Measurements from ENCODE around the gene GPR183.

The GPR183 gene

DNA sequence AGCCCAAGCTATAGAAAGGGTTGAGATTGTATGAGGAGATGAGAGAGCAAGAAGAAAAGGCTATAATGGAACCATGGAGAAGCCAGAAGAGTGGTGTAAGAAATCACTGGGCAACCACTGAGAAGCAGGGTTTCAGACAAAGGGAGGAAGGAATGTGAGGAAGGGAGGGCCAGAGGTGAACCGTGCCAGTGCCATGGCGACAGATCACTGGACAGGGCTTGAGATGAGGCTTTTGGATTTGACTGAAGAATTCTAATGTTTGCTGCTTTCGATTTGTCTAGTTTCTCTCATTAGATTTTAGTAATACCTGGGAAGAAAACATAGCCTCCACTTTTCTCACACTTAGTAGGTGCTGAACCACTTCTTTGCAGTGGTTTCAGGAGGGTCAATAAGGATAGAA lies 6.3 kb upstream of the GPR183 start:
- no peak for DNase-seq (ENCODE audit: extremely low read depth in 1 of 2, low read depth in 1 of 2)

DNA sequence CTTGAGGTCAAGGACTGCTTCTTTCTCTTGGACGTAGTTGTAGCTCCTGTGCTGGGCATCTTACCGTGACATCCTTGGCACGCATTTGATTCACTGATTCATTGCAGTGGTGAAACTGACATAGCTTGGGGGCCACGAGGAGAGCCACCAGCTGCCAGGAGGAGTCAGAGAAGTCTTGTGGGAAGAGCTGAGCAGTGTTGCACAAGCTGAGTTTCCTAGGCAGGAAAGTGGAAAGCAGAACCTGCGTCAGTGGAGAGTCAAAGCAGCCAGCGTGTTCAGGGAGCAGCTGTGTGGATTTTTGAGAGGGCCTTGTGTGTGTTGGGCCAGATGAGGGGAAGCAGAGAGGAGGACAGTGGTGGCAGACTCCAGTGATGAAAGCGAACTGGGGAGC lies 5.3 kb upstream of the GPR183 start:
- DNase-seq (ENCODE audit: extremely low read depth in 1 of 2, low read depth in 1 of 2), result no peak

DNA sequence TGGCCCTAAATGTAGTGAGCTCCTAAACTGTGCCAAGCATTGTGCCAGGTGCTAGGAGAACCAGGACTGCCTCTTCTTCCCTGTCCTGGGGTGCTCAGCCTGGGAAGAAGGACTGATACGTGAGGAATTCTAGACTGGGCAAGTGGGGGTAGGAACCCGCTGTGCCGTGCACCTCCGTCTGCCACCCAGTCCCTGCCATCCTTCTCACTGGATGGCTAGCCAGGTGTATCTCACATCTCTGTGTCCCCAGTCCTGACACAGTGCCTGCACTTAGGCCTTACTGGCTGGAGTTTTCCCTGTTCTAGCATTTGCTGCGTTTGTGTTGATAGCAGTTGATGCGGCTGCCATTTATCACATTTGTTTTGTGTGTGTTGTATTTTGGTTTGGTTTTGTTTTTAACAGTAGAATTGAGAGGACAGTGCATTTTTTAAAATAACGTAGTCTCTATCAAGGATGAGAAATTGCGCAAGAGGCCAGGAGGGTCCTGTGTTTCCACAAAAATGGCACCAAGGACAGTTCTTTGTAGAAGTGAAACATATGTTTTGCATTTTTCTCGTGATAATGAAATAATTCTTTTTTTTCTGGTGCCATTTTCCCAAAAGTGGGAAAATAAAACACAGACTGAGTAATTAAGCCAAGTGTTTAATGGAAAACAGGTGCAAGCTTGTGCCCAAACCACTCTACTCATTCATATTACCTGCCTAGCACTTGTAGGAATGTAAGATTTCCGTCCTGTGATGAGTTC lies 4.7 kb upstream of the GPR183 start:
- no peak for DNase-seq (ENCODE audit: extremely low read depth in 1 of 2, low read depth in 1 of 2)

DNA sequence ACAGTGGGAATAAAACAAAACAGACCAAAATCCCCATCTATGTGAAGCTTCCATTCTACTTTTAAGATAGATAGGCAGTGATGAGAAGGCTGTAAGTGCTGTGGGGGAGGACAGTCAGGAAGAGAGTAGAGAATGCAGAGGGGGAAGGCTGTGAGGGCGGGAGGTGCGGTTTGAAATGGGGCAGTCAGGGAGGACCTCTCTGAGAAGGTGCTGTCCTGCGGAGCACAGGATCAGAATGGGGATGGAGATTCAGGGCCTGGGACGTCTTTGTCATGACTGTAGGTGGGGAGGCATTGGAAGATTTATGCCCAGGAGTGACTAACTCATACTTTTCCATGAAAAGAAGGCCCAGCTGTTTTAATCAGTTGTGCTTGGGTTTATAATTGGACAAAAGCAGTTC lies 3.9 kb upstream of the GPR183 start:
- DNase-seq (ENCODE audit: extremely low read depth in 1 of 2, low read depth in 1 of 2), result no peak

DNA sequence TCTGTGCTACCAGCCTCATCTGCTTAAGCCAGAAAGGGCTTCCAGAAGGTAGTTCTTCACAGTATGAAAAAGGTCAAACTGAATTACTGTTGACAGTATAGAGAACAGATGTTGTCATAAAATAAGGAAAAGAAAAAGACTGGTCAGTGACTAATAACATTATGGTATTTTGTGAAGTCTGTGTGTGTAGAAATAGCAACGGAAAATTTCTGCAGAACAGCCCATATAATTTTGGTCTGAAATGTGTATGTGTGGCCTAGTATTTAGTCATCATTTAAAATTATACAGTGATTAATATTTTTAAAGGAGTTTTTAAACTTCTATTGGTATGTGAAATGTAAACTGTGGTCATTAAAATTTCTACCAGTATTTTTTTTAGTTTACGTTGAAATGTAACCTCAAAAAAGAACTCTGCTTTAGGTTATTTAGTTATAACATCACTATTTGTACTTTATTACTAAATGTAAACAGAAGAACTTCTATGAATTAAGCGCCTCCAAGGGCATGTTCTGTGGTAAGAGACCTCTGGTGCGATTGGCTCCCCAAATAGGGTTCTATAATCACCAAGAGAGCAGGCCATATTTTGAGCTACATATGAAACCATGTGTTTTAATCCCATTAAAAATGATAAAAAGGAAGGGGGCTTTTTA lies 3.3 kb upstream of the GPR183 start:
- no peak for DNase-seq (ENCODE audit: extremely low read depth in 1 of 2, low read depth in 1 of 2)

DNA sequence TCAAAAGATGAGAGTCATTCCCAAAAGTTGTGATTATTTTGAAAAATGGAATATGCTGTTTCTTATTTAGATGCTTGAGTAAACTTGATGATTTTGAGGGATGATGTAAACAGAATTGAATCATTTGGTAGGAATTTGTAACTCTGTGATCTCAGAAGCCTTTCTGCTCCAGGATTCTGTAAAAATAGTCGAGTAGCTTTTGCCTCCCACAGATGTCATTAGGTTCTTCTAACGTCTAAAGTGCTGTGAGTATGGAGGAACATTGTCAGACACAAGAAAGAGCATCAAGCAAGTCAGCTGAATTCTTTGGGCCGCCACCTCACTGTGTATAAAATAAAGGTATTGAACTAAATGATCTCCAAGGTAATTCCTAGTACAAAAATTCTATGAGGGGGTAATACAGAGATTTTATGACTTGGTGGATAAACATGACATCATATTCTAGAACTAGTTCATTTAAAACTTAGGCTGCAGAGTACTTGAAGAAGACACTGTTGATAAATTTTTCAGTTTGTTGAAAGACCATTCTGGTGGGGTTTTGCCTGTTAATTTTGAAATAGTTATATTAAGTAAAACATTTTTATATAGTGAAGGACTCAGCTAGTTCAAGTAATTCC lies 1.4 kb upstream of the GPR183 start:
- no peak for DNase-seq (ENCODE audit: extremely low read depth in 1 of 2, low read depth in 1 of 2)

DNA sequence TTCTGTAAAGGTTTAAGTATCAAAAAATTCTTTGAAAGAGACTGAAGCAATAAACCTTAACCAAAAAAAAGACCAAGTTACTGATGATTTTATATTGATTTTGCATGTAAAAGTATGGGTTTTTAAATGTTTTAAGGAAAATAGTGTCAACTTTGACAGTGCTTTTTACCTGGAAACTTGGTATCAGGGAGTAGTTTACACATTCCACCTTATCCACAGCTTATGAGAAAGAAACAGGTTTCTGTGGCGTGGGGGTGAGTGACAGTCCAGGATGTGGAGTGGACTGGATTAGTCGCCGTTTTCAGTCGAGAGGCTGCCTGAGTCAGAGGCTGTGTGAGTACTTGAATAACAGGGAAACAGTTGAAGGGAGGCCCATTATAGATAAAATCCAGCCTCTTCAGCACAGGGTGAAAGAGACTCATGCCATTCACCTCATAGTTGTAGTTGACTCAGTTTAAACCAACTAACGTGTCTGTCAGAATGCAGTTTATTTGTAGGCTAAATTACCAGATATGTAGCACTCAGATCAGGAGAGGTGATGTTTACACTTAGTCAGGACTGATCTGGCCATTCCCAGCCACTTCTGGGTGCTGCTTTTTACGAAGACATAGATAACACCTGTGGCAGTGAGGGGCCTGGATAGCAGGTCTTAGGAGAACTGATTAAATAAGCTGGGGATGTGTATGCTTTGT lies 595 bp upstream of the GPR183 start:
- no peak for DNase-seq (ENCODE audit: extremely low read depth in 1 of 2, low read depth in 1 of 2)

DNA sequence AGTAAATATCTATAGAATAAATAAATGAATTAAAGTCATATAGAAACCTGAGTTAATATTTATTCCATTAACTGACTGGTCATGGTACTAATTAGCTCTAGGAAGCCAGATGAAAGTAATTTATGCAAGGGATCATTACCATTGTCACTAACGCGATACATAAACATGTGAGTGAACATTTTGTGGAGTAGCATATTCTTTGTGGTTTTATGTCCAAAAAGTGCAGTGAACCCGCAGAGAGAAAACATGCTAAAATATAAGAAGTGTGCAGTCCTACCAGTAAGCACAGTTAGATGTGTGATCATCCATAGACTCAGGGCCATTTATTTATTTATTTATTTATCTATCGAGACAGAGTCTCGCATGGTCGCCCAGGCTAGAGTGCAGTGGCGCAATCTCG lies 1.6 kb downstream of the GPR183 start:
- no peak for DNase-seq (ENCODE audit: extremely low read depth in 1 of 2, low read depth in 1 of 2)

DNA sequence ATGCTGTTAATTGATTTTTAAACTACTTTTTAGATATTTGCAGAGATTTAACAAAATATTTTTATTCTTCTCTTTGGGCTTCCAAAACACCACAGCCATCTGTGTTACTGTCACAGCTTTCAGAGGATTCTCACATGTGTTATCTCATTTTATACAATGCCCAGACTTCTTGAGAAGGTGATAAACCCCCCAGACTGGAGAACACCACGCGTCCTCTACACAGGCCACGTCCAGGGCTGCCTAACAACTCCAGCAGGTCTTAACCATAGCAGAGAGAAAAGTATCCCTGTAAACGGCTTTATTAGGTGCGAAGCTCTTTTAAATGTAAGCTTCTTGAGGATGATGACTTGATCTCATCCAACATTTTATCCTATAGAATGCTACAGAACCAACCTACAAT lies 2.0 kb downstream of the GPR183 start:
- no peak for DNase-seq (ENCODE audit: extremely low read depth in 1 of 2, low read depth in 1 of 2)

DNA sequence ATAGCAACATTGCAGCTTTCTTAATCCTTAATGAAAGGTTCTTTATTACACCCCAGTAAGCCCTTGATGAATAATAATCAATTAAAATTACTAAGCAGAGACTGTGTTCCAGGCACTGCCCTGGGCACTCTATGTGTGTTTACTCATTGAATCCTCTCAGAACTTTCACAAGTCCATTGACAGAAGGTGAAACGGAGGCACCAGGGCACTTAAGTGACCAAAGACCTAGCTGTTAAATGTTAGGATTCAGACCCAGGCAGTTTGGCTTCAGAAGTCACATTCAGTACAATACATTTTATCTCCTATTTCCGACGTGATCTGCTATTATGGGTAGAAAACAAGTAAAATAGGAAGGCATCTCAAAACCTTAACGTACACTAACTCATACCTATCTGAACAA lies 2.7 kb downstream of the GPR183 start:
- no peak for DNase-seq (ENCODE audit: extremely low read depth in 1 of 2, low read depth in 1 of 2)

DNA sequence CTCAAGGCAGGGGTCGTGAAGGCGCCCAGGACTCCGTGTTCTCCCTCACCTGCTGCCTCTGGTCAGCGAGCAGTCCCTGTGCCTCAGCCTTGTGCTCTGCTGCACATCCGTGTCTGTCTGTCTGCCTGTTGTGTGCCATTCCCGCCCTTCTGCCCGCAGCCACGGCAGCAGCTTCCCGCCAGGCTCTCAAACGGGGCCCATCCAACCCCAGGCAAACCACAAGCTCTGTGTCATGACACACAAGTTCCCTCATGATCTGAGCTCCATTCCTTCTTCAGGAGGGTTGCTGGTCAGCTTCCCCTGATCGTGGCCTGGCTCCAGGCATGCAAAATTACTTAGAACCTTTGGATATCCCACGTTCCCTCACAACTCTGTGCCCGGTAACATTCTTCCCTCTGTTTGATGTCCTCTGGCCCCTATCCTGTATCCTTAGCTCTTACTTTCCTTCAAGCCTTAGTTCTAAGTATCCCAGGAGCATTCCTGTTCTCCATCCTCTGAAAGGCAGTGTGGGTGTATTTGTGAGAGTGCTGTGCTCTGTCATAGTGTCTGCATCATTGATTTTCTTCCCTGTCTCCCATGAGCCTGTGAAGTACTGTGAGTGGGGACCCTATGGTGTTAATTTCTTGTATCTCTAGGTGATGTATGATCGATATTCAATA lies 3.2 kb downstream of the GPR183 start:
- DNase-seq (ENCODE audit: extremely low read depth in 1 of 2, low read depth in 1 of 2), result no peak

DNA sequence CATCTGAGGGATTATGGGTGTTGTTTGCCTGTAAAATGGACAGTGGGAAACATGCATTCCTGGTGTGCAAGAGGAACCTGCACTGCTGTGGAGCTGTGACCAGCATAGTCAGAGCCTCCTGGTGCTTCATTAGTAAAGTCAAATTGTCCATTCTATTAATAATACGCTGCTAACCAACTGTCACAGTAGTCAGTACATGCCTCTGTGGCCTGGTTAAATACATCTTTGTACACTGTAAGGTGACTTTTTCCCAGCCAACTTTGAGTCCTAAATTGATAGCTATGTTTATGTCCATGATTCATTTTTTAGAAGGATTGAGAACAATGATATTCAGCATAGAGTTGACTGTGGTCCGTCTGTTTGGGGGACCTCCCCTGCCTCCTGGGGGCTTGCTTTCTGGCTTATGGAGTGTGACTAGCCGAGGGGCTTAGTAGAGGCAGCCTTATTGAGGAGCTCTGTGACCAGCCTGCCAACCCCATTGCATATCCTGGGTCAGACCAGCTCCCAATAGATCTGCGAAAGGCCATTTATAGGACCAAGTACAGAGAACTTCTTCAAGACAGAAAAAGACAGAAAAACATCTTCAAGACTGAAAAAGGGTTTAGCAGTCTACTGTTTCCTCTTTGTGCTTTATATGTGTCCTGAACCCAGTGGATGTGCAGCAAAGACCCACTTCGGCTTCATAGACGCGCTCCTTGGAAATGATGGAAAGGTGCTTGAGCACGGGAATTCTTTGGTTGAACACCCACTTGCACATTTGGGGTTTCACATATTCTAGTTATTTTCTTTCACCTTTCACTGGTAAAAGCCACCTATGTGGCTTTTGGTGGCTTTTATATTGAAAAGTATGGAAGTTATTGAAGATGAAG lies 4.3 kb downstream of the GPR183 start:
- DNase-seq (ENCODE audit: extremely low read depth in 1 of 2, low read depth in 1 of 2), result no peak

DNA sequence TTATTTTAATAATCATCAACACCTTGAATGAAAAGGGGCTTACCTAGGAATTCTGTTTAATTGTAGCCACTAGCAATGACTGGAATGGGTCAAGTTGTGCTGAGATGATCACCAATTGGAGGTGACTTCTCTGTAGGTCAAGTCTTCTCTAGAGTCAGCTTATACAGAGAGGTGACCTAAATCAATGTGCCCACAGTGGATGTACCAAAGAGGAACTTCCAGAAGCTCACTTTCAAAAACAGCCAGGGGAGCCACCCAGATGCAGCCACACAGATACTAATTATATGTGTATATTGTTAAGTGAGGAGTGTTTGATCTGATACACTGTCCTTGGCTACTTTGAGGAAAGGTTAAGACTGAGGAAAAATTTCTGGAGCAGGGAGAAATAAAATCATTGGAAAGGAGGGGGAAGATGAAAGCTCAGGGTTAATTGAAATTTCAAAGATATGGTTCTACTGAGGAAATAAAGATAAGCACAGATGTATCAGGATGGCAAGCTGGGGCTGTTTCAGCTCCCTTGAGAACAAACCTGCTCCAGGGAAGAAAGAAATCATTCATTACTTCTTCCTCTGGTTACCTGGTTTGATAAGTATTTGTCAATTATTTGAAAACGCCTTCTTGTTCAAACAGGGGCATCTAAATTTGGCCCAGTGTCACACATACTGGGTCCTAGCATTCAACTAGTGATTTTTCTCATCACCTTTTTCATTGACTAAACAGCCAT lies 5.1 kb downstream of the GPR183 start:
- DNase-seq (ENCODE audit: extremely low read depth in 1 of 2, low read depth in 1 of 2), result no peak

DNA sequence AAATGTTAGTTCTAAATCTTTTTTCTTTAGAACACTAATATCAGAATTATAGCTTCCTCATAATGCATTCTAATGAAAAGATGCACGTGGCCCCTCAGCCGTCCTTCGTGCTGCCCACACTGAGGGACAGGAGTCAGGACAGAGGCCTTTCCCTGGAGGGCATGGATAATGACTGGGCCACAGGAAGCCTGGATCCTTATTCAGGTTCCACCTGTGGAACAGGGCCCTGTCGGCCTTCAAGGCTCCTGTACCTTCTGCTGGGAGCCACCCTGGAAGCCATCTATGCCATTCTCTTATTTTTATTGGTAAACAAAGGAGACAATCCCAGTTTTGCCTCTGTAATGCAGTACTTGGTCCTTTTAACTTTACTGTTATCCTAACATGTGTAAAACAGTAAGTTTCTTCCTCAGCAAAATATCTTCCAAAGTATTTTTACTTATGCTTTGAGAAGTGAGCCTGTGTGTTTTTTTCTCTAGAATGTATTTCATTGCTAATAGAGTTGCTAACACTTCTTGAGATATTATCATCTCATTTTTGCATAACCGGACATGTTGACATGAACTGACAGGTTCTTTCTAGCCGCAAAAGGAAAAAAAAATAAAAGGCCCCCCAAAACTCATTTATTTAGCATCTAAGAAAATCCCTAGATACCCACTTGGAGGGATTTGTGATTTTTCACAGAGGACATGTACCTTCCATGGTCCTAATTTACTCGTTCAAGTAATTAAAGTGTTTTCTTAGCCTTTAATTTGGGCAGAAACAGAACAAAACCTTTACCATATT lies 6.0 kb downstream of the GPR183 start:
- no peak for DNase-seq (ENCODE audit: extremely low read depth in 1 of 2, low read depth in 1 of 2)

DNA sequence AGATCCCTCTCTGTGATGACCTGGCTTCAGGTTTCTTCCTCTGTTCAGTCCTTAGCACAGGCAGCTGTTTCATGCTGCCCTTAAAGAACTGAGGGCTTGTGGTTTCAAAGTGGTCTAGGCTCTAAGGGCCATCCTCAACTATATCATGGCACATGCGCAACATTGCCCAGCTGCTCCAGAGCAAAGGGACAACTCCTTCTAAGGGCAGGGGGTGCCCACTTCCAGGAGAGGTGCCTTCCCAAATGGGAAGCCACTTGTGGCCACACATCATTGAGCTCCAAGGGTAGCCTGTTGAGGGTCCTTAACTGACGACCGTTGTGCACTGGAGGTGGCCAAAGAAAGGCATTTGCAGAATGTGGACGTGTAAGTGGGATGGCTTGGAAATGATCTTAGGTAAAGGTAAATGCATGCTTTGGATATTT lies 7.3 kb downstream of the GPR183 start:
- no peak for DNase-seq (ENCODE audit: extremely low read depth in 1 of 2, low read depth in 1 of 2)

DNA sequence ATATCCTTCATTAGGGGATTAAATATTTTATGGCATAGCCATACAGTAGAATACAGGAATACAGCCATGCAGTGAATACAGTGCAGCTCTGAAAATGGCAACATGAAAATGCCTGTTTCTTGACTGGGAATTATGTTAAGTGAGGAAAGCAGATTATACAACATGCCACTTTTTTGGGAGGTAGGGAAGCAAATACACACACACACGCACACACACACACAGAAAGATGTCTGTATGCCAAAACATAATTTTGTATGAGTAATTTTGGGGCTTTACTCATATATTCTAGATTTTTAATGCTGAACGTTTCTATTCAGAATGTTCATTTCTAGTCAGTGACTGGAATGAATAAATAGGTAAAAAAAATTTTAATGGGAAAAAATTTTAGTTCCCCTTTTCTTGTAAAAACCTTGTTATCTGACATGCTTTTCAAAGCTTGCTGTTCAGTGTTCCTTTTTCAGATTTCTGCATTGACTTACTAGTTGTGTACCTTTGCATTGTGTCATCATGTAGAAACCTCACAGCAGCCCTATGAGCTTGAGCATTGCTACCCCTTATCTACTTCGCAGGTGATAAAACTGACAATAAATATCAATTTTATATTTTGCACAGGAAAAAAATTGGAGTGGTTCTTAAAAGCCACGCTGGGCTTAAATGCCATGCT lies 7.8 kb downstream of the GPR183 start:
- DNase-seq (ENCODE audit: extremely low read depth in 1 of 2, low read depth in 1 of 2), result no peak

DNA sequence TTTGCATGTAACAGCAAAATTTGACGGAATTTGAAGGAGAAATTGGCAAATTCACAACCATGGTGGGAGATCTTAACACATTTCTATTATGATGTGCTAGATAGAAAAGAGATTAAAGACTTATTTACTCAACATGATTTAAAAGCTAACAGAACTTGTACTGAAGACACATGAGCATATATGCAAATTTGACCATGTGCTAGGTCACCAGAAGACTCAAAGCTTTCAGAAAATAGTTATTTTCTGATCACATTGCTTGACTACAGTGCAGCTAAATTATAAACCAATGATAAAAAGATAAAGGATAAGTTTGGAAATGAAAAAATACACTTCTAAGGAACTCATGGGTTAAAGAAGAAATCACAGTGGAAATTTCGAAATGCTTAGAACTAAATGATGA lies 9.1 kb downstream of the GPR183 start:
- no peak for DNase-seq (ENCODE audit: extremely low read depth in 1 of 2, low read depth in 1 of 2)

DNA sequence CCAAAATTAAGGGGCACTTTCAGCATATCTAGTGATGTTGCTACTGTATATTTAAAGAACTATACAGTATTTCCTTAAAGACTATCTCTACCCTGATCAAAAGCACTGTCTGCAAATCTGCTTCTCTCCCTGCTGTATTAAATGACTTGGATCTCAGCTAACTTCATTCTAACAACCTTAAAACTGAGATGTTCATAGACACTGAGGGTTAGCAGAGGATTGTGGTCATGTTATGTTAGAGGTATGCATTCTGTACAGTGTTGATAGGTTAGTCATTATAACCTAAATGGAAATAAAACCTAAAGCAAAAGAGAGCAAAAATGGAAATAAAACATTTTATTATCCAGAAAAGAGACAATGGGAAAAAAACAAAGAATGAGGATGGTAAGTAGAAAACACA lies 9.9 kb downstream of the GPR183 start:
- no peak for DNase-seq (ENCODE audit: extremely low read depth in 1 of 2, low read depth in 1 of 2)

Data from activated CD8-positive, alpha-beta memory T cell treated with anti-CD3 and anti-CD28 coated beads for 1 hour (primary cell).